ENCODE data around the gene TRABD2B.

TRABD2B gene

DNA sequence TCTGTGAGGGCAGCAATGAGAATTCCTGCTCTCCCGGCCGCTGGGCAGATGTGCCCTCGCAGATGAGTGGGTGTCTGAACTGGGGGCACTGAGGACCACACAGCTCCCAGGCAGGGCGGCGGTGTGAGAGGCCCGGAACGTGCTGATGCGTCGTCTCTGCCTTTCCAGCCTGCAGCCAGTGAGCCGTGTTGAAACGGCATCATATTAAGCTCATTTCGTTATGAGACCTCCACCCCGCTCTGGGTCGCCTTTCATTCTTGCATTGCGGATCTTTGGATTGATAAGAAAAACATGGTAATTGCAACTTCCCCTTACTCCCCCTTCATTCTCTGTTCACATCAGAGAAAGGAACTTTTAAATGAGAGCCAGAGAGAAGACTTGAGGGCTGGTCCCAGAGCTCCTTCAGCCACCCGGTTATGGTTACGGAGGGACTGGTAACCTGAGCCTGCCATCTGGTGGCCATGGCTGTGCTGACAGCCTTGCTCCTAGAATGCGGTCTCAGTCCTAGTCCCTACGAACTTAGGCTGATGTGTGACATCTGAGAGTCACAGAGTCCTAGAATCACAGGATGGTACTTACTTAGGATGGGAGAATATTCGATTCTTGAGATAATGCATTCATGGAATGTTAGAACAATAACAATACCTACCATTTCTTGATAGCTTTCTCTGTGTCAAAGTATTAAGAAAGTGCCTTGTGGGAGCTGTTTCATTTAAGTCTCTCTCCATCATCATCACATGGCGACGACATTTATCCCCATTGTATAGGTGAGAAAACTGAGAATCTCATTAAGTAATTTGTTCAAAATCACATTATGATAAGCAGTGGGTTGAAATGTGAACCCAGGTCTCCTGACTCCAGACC is 271.0 kb downstream of the TRABD2B start:
- peak; percentile 87 for DNase-seq (ENCODE audit: low spot score)

DNA sequence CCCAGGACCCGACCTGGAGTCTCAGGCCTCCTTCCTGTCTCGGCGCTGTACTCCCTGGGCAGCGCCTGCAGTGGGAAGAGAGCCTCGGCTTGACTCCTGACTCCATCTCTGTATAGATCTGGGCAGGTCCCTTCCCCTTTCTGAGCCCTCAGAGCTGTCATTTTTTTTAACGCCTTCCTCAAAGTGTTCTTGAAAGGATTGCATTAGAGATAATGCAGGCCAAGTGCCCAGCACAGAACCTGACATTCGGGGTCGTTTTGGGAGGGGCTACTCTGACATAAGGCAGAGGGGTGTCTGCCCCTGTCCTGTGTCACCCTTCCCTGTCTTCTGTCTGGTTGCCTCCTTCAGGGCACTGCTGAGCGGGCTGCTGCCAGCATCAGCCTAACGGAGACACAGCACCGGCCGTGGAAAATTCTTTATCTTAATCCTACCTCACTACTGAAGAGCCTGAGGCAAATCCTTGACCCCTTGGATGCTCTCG is 271.6 kb downstream of the TRABD2B start:
- peak; percentile 30 for DNase-seq (ENCODE audit: low spot score)
- TF ChIP-seq, protein P1, sequence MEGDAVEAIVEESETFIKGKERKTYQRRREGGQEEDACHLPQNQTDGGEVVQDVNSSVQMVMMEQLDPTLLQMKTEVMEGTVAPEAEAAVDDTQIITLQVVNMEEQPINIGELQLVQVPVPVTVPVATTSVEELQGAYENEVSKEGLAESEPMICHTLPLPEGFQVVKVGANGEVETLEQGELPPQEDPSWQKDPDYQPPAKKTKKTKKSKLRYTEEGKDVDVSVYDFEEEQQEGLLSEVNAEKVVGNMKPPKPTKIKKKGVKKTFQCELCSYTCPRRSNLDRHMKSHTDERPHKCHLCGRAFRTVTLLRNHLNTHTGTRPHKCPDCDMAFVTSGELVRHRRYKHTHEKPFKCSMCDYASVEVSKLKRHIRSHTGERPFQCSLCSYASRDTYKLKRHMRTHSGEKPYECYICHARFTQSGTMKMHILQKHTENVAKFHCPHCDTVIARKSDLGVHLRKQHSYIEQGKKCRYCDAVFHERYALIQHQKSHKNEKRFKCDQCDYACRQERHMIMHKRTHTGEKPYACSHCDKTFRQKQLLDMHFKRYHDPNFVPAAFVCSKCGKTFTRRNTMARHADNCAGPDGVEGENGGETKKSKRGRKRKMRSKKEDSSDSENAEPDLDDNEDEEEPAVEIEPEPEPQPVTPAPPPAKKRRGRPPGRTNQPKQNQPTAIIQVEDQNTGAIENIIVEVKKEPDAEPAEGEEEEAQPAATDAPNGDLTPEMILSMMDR (IDR thresholded peaks at IDR 0.05; ENCODE audit: extremely low read depth, missing control alignments) = no peak

More for the DNA sequence above, 271.0 kb downstream of the TRABD2B start:
- TF ChIP-seq, protein P1 (IDR thresholded peaks at IDR 0.05; ENCODE audit: extremely low read depth, missing control alignments) = peak; percentile 89

DNA sequence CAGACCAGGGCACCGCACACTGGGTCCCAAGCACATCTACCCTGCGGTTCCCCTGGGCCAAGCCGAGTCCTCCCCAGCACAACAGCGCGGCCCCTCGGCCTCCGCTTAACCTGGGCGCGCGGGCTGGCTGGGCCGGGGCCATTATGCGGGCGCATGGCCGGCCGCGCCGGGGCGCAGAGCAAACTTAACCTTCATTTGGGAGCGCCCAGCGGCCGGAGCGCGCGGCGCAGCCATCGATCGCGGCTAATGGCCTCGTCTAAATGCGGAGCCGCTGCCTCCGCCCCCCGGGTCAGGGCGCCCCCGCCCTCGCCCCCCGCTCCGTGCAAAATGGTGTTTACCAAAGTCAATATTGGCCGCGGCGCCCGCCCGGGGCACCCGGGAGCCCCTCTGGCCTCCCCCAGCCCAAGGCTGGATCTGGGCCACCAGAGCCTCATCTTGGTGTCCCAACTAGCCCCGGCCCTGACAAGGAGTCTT is 272.1 kb downstream of the TRABD2B start:
- TF ChIP-seq, protein P1 (IDR thresholded peaks at IDR 0.05; ENCODE audit: extremely low read depth, missing control alignments) = no peak
- peak; percentile 16 for DNase-seq (ENCODE audit: low spot score)

DNA sequence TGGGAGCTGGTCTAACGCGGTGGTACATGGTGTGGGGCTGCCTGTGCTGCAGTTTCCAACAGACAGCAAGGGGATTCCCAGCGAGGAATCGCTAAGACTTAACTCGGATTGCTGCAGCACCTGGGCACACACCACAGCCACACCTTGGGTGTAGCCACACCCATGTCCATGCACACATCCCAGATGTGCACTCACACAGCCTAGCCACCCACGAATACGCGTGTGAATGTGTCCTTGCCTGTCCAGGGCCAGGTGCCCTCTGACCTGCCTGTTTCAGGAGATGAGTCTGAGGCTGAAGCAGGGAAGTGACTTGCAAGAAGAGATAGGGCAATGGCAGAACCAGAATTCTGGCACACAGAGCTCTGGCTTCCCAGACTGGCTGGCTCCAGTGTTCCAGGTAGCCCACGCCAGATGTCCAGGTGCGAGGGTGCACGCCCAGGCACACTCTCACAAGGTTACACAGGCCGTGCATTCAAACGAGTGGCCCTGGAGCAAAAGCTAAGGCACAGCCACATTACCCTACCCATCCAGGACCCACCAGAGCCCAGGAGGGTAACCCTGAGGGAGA is 272.7 kb downstream of the TRABD2B start:
- DNase-seq (ENCODE audit: low spot score) = peak; percentile 19
- TF ChIP-seq, protein P1 (IDR thresholded peaks at IDR 0.05; ENCODE audit: extremely low read depth, missing control alignments) = no peak

DNA sequence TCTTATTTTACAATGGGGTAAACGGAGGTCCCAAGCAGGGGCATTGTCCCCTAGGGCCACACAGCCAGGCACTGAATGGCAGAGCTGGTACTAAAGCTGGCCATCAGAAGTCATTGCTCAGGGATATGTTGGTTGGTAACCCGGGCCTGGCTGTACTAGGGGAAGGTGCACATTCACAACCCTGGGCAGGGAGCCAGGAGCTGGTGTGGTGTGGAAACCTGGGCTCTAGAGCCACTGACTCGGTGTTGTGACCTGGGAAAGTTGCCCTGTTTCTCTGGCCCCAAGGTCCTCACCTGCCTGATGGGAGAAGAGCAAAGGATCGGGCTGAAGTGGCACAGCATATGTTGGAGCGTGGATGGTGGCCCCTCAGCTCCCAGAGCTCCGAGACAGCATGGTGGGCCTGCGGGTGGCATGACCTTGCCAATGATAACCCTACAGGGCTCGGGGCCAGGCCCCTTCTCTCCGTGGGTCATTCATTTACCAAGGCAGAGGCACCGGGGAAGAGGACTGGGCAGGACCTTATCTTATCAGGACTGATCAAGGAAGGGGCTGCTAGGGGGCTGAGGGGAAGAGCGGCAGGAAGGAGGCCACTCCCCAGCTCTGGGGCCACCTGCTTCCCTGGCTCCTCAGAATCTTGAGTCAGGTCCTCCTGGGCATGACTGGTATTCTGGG is 274.1 kb downstream of the TRABD2B start:
- DNase-seq (ENCODE audit: low spot score) = peak; percentile 8
- TF ChIP-seq, protein P1 (IDR thresholded peaks at IDR 0.05; ENCODE audit: extremely low read depth, missing control alignments) = no peak

DNA sequence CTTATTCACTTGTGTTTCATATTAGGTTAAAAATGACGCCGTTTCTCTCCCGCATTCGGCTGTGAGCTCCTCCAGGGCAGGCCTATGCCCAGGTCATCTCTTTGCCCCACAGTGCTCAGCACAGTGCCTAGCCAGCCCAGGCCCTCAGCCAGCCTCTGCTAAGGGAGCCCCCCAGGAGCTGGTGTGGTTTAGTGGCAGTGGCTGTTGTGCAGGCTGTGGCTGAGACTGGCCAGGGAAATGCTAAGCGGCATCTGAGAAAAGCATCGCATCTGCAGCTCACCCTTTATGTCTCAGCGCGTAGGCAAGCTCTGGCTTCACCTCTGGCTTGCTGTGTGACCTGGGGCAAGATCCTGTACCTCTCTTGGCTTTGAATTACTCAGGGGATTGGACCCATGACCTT is 275.1 kb downstream of the TRABD2B start:
- TF ChIP-seq, protein P1 (IDR thresholded peaks at IDR 0.05; ENCODE audit: extremely low read depth, missing control alignments) = no peak
- DNase-seq (ENCODE audit: low spot score) = peak; percentile 7

All from GM20000 (cell line).